Psoas muscle (tissue), 8 donors: Measurements from ENCODE around the gene GNAI2. TPM values are rescaled to one million over a fixed set of nuclear protein-coding genes. Genes with fewer than 3 reads are reported as not detected.

Experiments
- ATAC-seq, 4 donors: fragments of 200-7000 bp; cut with Tn5 transposase; one replicate each; pipeline ENCODE4 v1.9.1; 2020; ENCODE audit warnings: moderate library complexity in 3 of 4, mild to moderate bottlenecking in 2 of 4
- DNase-seq, 2 donors: peaks; one replicate each; pipeline ENCODE4 v3.0.0-alpha.2; 2020
- H3K27ac ChIP-seq: fragments of 200-600 bp; one replicate; pipeline ENCODE4 v1.8.0; 2022
- H3K27me3 ChIP-seq, 3 donors: fragments of 200-600 bp in 1 of 3; one replicate each; pipeline versions ENCODE4 v1.6.1 to v1.8.0; 2013 to 2022; ENCODE audit warnings: low read length in 2 of 3, mild to moderate bottlenecking in 2 of 3, moderate library complexity in 1 of 3; ENCODE audit not compliant: insufficient read depth in 3 of 3
- H3K36me3 ChIP-seq, 2 donors: fragments of 200-600 bp in 1 of 2; one replicate each; pipeline versions ENCODE4 v1.6.1 to v1.8.0; 2013 to 2022; ENCODE audit warnings: low read depth in 1 of 2, mild to moderate bottlenecking in 1 of 2, moderate library complexity in 1 of 2; ENCODE audit not compliant: insufficient read depth in 1 of 2
- H3K4me1 ChIP-seq: fragments of 200-600 bp; one replicate; pipeline ENCODE4 v1.8.0; 2022
- H3K4me3 ChIP-seq: fragments of 200-600 bp; one replicate; pipeline ENCODE4 v1.8.0; 2022; ENCODE audit warnings: mild to moderate bottlenecking
- H3K9me3 ChIP-seq: fragments of 200-600 bp; one replicate; pipeline ENCODE4 v1.8.0; 2022
- WGBS, 3 donors: extraction: QIAGEN DNeasy Blood & Tissue Kit; methylation state at CpG; one replicate each; pipeline versions ENCODE4 v1.1.6 to v1.1.7; 2013; 5-methylcytosine and 5-hydroxymethylcytosine counted together
- intact Hi-C, 2 donors: fragments of 100-400 bp; cut with DNase I; formaldehyde crosslinking; loops; one replicate each; pipeline versions ENCODE4 v1.11.0 to v1.14.2; 2022
- polyA plus RNA-seq, 3 donors: library from polyadenylated mRNA; stranded (reverse); fragments of 200-250 nt; gene quantifications; one replicate each; pipeline ENCODE4 v1.2.3, GENCODE V29; 2013
- total RNA-seq, 4 donors: library from RNA; stranded (reverse); fragmentation: NEBNext Ultra II Directional in 2 of 4; extraction: Animal tissue kit (Norgen Biotek cat#: 25700) in 2 of 4; gene quantifications; one replicate each; pipeline versions ENCODE4 v1.2.1 to v1.2.4, GENCODE V29; 2021 to 2023
- TF ChIP-seq, protein P1 (sequence below): fragments of 200-600 bp; IDR thresholded peaks from one replicate; pipeline ENCODE4 v1.8.0; 2022; ENCODE audit warnings: antibody characterized with exemption
- donor health status: healthy with polysubstance abuse.
- donor health status: DM: no; HTN: no; CAD: no; lungs with moderate emphysema.
- donor health status: Bipolar disorder and iron deficiency.
- donor health status: healthy.
- donor health status: DM: yes; HTN: yes; CAD: no.
- donor health status: DM: no; HTN: no; CAD: no.
- donor health status: DM: no; HTN: no; CAD: no.
- donor health status: DM: yes; HTN: yes; CAD: no.

GNAI2 gene
- total and polyA plus RNA-seq, 7 donors: 39.4 to 93.9 (median 57.6) TPM

- H3K36me3 ChIP-seq: peaks cover 0 to 14% of the 10 kb centered on the region in 2 donors
- intact Hi-C loops: no loop called here
Measured at GRCh38 chr3:50248387-50248786, 12.4 kb downstream of the GNAI2 start.

GRCh38 chr3:50249457-50249856 is 13.5 kb downstream of the GNAI2 start:
- H3K27ac ChIP-seq: peak overlapping the region; percentile 66
- WGBS, 3 donors: 85 to 95% (median 88%) methylated on average over 5 of the region's 5 CpGs

More at GRCh38 chr3:50248387-50248786, 12.4 kb downstream of the GNAI2 start:
- H3K9me3 ChIP-seq: no peaks in the 10 kb centered on the region
- TF ChIP-seq, protein P1, sequence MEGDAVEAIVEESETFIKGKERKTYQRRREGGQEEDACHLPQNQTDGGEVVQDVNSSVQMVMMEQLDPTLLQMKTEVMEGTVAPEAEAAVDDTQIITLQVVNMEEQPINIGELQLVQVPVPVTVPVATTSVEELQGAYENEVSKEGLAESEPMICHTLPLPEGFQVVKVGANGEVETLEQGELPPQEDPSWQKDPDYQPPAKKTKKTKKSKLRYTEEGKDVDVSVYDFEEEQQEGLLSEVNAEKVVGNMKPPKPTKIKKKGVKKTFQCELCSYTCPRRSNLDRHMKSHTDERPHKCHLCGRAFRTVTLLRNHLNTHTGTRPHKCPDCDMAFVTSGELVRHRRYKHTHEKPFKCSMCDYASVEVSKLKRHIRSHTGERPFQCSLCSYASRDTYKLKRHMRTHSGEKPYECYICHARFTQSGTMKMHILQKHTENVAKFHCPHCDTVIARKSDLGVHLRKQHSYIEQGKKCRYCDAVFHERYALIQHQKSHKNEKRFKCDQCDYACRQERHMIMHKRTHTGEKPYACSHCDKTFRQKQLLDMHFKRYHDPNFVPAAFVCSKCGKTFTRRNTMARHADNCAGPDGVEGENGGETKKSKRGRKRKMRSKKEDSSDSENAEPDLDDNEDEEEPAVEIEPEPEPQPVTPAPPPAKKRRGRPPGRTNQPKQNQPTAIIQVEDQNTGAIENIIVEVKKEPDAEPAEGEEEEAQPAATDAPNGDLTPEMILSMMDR: no peak
- H3K4me3 ChIP-seq: peak overlapping the region; percentile 11
- no peaks in the 10 kb centered on the region for H3K27me3 ChIP-seq
- ATAC-seq: peak in 3 of 4 donors; percentile 28 to 33 (median 29)
- WGBS, 3 donors: 32 to 38% (median 33%) methylated on average over 2 to 3 of the region's 3 CpGs
- H3K4me1 ChIP-seq: peaks cover 72% of the 10 kb centered on the region
- peak in 1 of 2 donors; percentile 46 for DNase-seq
- H3K27ac ChIP-seq: peak overlapping the region; percentile 66

DNA sequence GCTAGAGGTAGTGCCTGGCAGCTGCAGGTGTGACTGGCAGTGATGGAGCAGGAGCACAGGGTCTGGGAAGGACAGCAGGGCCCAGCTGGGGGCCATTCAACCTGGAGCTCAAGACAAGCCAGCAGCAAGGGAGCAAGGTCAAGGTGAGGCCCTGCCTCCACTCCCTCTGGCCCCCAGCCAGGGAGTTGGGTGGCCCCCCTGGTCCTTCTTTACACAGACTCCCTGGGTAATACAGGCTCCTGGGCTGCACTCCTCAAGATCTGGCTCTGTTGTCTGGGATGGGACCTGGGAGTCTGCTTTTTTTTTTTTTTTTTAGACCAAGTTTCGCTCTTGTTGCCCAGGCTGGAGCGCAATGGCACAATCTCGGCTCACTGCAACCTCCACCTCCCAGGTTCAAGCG is 14.5 kb downstream of the GNAI2 start:
- Histone ChIP-seq H3K9me3 (no peaks in the 10 kb centered on the region), H3K27me3 (no peaks in the 10 kb centered on the region), H3K4me3 (no peak overlapping the region), H3K27ac (no peak overlapping the region), H3K36me3 (peaks cover 0 to 21% of the 10 kb centered on the region in 2 donors), H3K4me1 (peaks cover 70% of the 10 kb centered on the region)
- intact Hi-C loops: no loop called here
- TF ChIP-seq, protein P1: no peak
- DNase-seq (no peak), ATAC-seq (no peak)
- 81 to 86% (median 83%) methylated on average over 4 of the region's 4 CpGs for WGBS, 3 donors

More at GRCh38 chr3:50249457-50249856, 13.5 kb downstream of the GNAI2 start:
- TF ChIP-seq, protein P1: no peak
- Histone ChIP-seq H3K36me3 (peaks cover 0 to 15% of the 10 kb centered on the region in 2 donors), H3K27me3 (no peaks in the 10 kb centered on the region), H3K9me3 (no peaks in the 10 kb centered on the region), H3K4me1 (peaks cover 77% of the 10 kb centered on the region), H3K4me3 (no peak overlapping the region)
- intact Hi-C loops: no loop called here
- peak in 1 of 4 donors; percentile 34 for ATAC-seq
- no peak for DNase-seq

GRCh38 chr3:50251220-50251619 is 15.2 kb downstream of the GNAI2 start:
- H3K4me1 ChIP-seq: peaks cover 67% of the 10 kb centered on the region
- ATAC-seq (peak in 1 of 4 donors; percentile 19), DNase-seq (no peak)
- H3K4me3 ChIP-seq: no peak overlapping the region
- H3K9me3 ChIP-seq: no peaks in the 10 kb centered on the region
- intact Hi-C loops: no loop called here
- WGBS, 3 donors: 80 to 85% (median 83%) methylated on average over 8 of the region's 8 CpGs
- peak overlapping the region; percentile 10 for H3K27ac ChIP-seq
- TF ChIP-seq, protein P1: no peak
- H3K27me3 ChIP-seq: no peaks in the 10 kb centered on the region
- H3K36me3 ChIP-seq: peaks cover 0 to 28% of the 10 kb centered on the region in 2 donors
